ENCODE data around the gene GRIA4.
"Not testable (repeated sequence)": the region's sequence is repeated elsewhere in the genome, so short reads cannot be mapped to it uniquely, and the experiment has no call there.

GRIA4 gene

DNA sequence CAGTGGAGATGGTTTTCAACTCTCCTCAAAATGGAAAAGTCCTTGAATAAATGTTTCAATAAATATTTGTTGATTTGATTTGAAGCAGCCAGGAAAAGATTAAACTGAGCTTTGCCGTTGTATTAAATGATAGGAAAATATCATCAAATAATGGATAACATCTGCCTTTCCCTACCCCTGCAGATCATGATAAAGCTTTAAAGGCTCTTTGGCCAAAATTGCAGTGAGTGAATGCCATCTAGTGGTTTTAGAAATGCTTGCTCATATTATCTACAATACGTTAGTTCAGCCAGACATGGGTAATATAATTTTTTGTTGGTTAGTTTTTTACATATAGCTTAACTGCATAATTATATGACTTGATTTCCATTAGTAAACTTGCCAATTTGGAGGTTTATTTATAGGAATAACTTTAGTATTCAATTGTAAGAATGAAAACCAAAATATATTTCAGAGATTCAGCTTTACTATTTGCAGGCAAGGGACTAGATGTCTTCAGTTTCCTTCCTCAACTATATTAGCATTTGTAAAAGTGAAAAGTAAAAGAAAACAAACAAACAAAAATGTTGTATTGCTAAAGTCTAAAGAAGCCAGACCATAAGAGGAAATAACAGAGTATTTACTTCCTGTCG, 253.0 kb downstream of the GRIA4 start:
- FAIRE-seq = peak; percentile 95

DNA sequence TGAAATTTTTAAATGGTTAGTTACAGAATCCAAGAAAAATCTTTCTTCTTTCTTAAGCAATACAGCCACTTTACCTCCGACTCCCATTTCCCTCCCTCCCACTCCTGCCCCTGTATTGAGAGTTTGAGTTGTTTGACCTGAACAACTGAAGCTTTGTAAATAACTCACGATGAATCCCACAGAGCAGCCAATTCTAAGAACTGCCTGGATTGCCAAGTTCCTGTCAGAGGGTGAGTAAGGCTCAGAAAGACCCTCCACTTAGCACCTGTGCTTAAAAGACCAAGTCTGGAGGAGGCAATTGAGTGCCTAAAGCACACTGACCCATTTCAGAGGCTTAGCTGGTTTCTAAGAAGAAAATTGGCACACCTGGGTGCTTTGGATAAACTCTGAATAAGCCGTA, 253.7 kb downstream of the GRIA4 start:
- FAIRE-seq = no peak

DNA sequence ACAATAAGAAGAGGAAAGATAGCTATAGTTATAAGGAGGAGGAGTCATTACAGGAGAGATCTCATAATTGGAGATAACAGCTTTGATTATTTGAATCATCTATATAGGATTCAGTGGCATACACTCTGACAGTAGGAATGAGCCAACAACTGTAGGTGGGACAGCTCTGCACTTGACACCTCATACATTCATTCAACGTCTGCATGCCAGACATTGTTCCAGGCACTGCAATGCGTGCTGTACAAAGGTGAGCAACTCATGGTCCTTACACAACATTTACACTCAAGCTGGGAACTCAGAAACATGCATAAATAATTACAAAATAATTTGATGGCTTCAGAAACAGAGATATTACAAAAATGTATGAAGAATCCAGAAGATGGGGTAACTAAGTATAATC, 257.9 kb downstream of the GRIA4 start:
- no peak for FAIRE-seq

DNA sequence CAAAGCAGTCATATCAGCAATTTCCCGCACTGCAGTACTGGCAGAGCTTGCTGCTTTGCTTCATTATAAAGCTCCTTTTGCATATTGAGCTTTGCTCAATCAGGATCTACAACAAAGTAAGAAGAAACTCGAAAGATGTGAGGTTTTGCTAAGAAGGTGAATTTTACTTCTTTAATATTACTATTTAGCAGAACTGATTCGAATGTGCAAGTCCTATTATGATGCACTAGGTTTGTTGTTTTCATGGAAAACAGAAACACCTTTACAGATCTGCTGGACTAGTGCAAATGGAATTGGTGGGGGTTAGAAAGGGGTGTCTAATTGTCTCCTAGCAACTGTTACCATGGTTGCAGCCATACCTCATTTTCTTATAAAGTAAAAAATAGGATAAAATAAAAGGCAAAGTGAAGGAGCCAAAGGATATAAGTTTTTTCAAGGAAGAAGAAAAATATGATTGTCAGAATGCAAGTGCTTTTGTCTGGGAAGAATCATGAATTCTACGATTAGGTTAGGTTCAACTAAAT, 259.0 kb downstream of the GRIA4 start:
- FAIRE-seq = no peak

DNA sequence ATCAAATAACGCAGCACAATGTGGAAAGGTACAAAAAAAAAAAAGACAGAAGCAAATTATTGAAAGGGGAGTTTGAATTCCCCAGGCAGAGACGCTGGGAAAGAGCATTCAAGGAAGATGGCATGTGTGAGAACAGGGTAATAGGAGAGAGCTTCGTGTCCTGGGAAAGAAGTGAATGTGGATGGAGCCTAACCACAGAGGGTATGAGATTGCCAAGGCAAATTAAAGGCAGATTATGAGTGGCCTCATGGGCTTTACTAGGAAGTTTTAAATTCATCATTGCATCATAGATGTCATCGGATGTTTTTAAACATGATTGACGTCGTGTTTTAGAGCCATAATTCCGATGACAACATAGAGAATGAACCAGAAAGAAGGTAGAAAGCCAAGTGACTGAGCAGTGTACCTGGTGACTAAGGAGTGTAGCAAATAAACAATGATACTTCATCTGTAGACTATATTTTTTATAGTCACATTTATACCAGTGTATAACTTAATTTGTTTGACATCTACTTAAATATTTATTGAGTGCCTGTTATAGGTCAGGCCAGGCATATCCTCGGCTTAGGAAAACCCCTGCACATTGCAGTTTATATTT, 260.7 kb downstream of the GRIA4 start:
- FAIRE-seq = no peak

DNA sequence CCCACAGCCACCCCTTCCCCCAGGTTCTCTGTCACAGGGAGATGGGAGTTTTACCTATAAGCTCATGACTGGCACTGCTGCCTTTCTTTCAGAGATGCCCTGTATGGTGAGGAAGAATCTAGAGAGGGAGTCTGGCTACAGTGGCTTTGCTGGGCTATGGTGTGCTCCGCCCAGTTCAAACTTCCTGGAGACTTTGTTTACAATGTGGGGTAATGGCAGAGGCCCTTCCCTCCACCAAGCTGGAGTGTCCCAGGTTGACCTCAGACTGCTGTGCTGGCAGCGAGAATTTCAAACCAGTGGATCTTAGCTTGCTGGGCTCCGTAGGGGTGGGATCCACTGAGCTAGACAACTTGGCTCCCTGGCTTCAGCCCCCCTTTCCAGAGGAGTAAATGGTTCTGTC, 268.6 kb downstream of the GRIA4 start:
- no peak for FAIRE-seq

DNA sequence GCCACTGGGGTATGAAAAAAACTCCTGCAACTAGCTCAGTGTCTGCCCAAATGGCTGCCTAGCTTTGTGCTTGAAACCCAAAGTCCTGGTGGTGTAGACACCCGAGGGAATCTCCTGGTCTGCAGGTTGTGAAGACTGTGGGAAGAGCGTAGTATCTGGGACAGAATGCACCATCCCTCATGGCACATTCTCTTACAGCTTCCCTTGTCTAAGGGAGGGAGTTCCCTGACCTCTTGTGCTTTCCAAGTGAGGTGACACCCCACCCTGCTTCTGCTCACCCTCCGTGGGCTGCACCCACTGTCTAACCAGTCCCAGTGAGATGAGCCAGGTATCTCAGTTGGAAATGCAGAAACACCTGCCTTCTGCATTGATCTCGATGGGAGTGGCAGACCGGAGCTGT, 269.1 kb downstream of the GRIA4 start:
- FAIRE-seq = not testable (repeated sequence)

DNA sequence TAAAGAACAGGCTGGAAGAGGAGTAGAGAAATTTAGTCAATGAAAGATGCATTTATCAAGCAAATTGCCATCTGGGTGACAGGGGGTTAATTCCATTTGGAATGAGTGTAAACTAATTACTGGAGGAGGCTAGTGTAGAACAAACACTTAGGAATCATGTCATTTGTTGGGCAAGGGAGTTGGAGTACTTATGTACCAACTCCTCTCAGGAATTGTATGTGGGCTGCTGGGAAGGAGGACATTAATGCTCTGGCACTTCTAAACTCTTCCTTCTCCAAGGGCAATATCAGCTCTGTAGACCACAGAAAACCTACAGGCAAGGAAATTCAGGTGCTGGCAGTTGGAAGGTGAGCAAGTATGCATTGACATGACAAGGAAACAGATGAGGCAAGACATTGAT, 271.2 kb downstream of the GRIA4 start:
- FAIRE-seq = no peak

DNA sequence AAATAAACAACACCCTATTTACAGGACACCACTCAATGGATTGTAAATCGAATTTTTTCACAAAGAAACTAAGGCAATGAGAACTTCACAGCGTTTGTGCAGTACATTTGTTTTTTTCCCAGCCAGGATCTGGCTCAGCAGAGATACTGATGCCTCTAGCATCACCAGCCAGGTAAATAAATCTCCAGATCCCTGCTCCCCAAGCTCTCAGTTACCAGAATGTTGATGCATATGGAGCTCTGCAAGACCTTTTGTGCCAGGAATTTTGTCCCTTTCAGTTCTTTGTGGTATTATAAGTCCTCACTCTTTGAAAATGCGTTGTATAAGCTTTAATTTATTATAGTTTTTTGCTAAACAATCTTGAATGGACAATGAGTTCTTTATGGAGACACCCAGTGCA, 274.6 kb downstream of the GRIA4 start:
- FAIRE-seq = no peak

DNA sequence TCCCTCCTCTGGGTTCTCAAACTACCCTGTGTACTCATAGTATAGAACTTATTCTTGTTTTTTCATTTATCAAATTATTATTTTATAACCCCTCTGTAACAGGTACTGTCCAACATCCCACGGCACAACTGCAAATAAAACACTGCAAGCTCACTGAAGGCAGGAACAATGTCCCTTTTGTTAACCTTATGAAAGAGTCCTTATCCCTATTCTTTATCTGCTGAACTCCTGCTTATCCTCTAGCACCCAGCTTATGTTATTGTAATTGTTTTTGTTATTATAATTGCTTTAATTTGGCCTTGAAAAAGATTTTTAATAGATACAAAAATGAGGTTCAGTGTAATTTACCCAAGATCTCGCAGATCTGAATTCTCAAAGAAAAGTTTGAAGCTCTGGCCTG, 281.8 kb downstream of the GRIA4 start:
- FAIRE-seq = no peak

DNA sequence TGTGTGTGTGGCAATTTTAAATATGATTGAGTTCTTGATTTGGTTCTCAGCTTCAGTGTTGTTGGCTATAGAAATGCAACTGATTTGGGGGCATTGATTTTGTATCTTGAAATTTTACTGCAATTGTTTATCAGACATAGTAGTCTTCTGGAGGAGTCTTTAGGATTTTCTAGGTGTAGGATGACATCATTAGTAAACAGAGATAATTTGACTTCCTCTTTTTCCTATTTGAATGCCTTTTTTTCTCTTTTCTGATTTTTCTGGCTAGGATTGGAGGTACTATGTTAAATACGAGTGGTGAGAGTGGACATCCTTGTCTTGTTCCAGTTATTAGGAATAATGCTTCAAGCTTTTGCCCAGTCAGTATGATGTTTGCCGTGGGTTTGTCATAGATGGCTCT, 287.3 kb downstream of the GRIA4 start:
- no peak for FAIRE-seq

DNA sequence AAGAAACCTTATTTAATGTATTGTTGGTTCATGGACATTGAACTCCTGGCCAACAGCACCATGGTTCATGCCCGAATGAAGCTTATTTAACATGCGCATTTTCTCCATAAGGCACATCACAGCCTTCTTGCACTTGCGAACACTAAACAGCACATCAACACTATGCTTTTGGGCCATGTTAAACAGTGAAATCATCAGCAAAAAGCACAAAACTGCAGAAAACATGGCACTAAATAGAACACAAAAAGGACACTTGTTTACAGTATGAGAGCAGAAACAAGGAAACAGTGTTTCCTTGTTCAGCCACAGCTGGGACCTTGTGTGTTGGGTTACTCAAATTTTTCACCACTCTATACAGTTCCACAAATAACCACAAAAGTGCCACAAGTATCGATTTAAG, 289.9 kb downstream of the GRIA4 start:
- FAIRE-seq = no peak

DNA sequence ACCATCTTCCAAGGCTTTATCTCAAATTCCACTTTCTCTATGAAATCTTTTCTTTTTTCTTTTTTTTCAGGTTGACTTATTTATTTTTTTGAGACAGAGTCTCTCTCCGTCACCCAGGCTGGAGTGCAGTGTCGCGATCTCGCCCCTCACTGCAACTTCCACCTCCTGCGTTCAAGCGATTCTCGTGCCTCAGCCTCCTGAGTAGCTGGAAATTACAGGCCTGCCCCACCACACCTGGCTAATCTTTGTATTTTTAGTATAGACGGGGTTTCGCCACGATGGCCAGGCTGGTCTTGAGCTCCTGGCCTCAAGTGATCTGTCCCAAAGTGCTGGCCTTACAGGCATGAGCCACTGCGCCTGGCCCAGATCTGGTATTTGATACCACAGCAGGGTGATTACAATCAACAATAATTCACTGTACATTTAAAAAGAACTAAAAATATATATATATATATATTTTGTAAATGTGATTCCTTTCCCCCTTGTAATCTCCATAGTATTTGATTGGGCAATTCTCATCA, 290.7 kb downstream of the GRIA4 start:
- FAIRE-seq = no peak

DNA sequence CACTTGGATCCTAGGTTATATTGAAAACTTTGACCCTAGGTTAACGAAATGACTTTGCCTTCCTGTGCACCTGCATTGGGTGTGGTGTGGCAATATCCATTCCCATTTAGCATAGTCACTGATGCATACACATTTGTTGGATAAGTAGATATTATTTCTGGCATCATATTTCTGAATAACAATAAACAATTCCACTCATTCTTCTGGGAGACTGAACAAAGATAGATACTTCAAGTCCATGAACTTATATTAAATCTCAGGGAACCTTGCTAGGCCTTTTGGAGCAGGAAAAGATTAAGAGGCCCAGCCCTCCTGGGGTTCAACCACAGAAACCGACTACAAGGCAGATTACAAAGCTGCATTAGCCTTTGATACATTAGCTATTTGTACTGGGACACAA, 293.2 kb downstream of the GRIA4 start:
- no peak for FAIRE-seq

DNA sequence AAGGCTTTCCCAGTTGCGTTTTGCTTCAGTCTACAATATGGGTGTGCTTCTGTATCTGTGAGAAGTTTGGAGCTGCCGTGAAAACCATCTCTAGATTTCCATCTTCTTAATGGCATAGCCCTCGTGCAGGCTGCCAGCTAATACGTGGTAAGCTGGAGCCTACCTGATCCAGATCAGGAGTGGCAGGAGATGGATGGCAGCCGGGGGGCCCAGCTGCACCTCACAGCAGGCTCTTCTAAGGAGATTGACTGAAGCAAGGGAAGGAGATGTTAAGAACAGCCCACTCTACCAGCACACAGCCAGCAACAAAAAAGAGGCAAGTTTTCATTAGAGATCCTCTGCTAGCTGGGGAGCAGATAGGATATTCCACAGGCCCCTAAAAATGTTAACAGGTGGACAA, 296.6 kb downstream of the GRIA4 start:
- FAIRE-seq = no peak

DNA sequence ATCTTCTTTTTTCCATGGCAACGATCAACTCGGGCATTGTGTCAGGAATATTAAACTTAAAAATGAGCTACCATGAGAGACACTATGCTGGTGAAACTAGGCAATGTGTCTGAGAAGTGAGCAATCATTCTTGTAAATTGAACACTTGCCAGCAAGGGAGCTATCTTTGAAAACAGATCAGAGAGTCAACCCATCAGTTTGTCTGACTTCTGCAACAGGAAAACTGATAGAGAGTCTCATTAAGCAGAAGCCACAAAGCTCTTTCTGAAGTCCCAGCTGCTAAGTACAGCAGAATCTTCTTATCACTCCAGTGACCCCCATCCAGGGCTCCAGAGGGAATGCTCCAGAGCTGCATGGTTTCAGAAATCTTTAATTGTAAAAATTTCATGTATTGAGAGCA, 297.4 kb downstream of the GRIA4 start:
- FAIRE-seq = no peak

DNA sequence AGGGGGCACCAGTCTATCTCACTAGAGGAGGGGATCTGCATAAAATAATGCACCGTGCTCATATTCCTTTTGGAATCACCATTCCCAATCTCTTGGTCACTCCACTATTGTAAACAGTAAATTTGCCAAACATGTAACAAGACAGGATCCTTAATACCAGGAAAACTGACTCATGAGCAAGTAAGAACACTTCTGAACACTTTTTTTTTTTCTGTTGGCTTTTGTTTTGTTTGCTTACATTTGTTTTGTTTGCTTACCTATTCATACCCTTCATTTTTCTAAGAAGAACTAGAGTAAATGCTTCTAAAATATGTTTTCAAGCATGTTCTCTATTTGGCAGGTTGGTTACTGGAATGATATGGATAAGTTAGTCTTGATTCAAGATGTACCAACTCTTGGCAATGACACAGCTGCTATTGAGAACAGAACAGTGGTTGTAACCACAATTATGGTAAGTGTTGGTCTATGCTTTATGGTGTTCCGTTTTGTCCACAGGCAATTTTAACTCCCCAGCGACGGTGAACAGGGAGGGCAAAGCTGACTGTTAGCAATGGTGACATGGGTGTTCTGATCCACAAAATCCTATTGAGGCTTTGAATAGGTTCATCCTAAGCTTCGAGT, 300.3 kb downstream of the GRIA4 start:
- FAIRE-seq = no peak

DNA sequence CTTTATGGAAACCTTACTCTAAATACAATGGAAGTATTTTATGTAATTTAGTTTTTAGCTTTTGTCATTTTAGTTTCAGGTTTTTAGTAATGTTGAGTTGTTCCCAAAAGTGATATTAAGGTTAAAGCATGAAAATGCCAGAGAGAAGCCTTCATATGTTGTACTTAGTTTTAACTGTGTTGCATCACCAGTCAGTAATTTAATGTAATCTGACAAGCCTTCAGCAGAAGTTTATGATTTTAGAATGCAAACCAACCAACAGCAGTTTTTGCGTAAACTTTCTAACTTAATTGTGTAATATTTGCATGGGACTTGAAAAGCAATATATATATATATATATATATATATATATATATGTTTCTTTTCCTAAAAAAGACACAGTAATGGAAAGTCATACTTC, 301.6 kb downstream of the GRIA4 start:
- FAIRE-seq = no peak

DNA sequence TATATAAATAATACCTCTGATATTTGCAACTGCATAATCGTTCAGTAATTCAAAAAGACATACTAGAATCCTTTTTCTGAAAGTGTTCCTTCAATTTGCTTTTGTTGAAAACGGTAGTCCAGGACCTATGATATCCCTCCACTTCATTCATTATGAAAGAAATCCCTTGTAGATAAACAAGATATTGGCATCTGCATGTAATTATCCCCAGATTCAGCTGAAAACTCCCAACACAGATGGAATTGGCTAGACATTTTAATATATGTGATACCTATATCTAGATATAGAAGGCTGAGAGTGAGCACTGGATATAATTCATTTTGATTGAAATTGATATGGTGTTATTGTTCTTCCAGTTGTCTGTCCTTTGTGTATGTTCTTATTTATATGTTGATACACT, 302.8 kb downstream of the GRIA4 start:
- no peak for FAIRE-seq

DNA sequence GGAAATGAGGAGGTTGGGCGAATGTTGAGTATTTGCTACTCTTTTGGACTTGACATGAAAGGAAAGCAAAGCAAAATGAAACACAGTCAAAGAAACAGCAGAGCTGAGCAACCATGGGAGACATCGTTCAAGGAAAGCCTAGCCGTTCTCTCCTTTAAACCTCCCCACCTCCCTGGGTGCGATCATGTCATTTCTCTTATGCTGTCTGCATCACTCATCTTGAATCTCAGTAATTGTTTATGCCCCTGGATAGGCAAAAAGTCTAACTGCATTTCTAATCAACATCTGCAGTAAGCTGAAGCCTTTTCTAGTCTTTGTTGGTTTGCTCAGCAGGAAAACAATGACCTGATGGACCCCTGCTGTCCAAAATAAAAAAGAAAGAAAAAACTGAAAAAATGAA, 305.1 kb downstream of the GRIA4 start:
- FAIRE-seq = no peak

DNA sequence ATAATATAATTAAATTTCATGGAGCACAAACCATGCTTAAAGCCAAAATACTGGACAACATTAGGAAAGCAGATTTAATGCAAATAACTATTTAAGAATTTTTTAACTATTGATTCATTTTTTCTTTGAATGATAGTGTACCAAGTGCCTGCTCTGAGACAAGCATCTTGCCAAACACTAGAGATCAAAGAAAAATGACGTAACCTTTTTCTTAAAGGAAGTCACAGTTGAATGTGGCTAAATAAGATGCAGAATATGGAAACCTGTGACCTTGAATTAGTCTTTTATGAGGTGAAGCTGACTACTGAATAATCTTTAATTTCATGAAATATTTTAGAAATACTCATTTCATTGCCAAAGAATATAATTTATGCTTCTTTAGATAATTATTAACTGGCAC, 308.2 kb downstream of the GRIA4 start:
- no peak for FAIRE-seq

DNA sequence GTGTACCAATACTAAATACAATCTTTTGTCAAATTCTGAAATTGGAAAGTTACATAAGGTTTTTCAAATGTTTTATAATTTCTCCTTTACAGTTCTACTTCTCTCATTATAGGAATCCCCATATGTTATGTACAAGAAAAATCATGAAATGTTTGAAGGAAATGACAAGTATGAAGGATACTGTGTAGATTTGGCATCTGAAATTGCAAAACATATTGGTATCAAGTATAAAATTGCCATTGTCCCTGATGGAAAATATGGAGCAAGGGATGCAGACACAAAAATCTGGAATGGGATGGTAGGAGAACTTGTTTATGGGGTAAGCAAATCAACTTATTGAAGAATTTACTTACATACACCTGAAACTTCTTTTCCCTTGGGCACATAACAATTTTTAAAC, 308.7 kb downstream of the GRIA4 start:
- no peak for FAIRE-seq

DNA sequence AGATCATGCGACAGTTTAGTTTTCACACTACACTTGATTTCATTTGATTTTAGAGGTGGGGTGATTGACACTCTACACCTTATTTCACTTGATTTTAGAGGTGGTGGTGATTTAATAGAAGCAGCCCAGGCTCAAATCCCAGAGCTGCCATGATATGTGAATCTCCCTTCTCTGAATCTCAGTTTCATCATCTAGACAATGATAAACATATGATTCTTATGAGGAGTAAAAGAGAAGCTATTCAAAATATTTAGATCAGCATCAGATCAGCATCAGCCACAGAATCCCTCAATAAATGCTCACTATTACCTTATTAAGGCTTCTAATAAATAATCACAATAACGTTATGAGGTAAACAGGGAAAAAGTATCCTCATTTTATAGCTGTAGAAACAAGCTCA, 313.4 kb downstream of the GRIA4 start:
- FAIRE-seq = no peak

DNA sequence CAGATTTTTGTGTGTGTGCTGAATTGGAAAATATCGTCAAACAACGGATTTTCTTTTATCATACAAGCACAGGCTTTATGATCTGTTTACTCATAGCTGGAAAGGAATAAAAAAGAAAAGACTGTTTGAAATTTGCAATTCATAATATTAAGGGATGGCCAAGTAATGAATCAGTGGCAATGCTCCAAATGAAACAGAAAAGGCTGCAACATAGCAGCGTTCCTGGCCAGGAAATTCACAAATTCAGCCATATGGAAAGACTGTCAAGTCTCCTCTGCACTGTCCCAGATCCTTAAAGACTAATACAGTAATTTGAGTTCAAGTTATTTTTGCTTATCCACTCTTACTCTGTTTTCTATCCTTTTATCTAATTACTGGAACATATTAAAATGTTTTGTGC, 313.9 kb downstream of the GRIA4 start:
- no peak for FAIRE-seq
